ENCODE data around the gene MINK1. TPM values are rescaled to one million over a fixed set of nuclear protein-coding genes. Genes with fewer than 3 reads are reported as not detected.

The MINK1 gene
- total and polyA plus RNA-seq, 2 donors (not counting 1 experiment from before 2014, with no cell fraction given): 109 to 160 TPM

GRCh38 chr17:4881761-4882555 lies 48.8 kb downstream of the MINK1 start:
- DNase-seq (peak; percentile 78), ATAC-seq (ENCODE audit: low read depth) (peak; percentile 92)
- H3K9me3 Mint-ChIP-seq (ENCODE audit: insufficient read depth): no peaks in the 10 kb centered on the region
- no peak overlapping the region for H3K27ac Mint-ChIP-seq
- H3K27me3 Mint-ChIP-seq: no peaks in the 10 kb centered on the region
- no peak overlapping the region for H3K9ac ChIP-seq (ENCODE audit: low read length)
- peaks cover 0 to 6% of the 10 kb centered on the region in 2 donors for H3K4me1 ChIP-seq (ENCODE audit: control insufficient read depth in 2 of 2, insufficient read depth in 2 of 2, low read length in 2 of 2)
- no peak overlapping the region for H3K4me3 Mint-ChIP-seq
- H3K36me3 ChIP-seq (replicated peaks in 1 of 2; ENCODE audit: control extremely low read depth in 1 of 2, control insufficient read depth in 1 of 2, extremely low read depth in 1 of 2, insufficient read depth in 2 of 2, low read length in 1 of 2): peaks cover 0 to 53% of the 10 kb centered on the region in 2 experiments
- H3K4me2 ChIP-seq (replicated peaks; ENCODE audit: low read depth, low read length, poor library complexity, severe bottlenecking): no peak overlapping the region
- H3K27ac ChIP-seq (ENCODE audit: low read length in 2 of 2): no peak overlapping the region
- CTCF ChIA-PET: interaction anchor here (0.5 to 7.4 kb wide), 12 partner anchors 10 to 461 kb away, joined by 3 to 38 read pairs (median 4); partner anchors contain the start of genes ARRB2, MED11 and VMO1
- 100% methylated on average over 2 of the region's 9 CpGs for WGBS (ENCODE audit: insufficient coverage)
- H3K4me3 ChIP-seq (ENCODE audit: control extremely low read depth in 1 of 5, extremely low read depth in 1 of 5, insufficient read depth in 1 of 5, low read depth in 2 of 5, low read length in 4 of 5): no peak overlapping the region
- POLR2A ChIA-PET: interaction anchor here (0.6 kb wide), 1 partner anchor 270 kb away, joined by 4 read pairs; no protein-coding TSS in a partner anchor
- TF ChIP-seq EZH2 (IDR thresholded peaks at IDR 0.05; ENCODE audit: borderline replicate concordance, insufficient read depth, low read depth, low read length, poor library complexity, severe bottlenecking) (no peak), CTCF (IDR thresholded peaks at IDR 0.05) (peak; percentile 83)
- no peak overlapping the region for H2AFZ ChIP-seq (ENCODE audit: insufficient read depth, low read depth, low read length, poor library complexity, severe bottlenecking)
- peaks cover 13% of the 10 kb centered on the region for H4K20me1 ChIP-seq (ENCODE audit: control insufficient read depth, insufficient read depth, low read length, poor library complexity, severe bottlenecking)
- no peaks in the 10 kb centered on the region for H3K9me3 ChIP-seq (ENCODE audit: control extremely low read depth in 1 of 3, control insufficient read depth in 2 of 3, insufficient read depth in 1 of 3, low read length in 2 of 3)
- H3K79me2 ChIP-seq (ENCODE audit: control insufficient read depth, insufficient read depth, low read length): no peaks in the 10 kb centered on the region
- peaks cover 3% of the 10 kb centered on the region for H3K4me1 Mint-ChIP-seq
- H3K27me3 ChIP-seq (replicated peaks in 1 of 4; ENCODE audit: control extremely low read depth in 1 of 4, control insufficient read depth in 3 of 4, insufficient read depth in 4 of 4, low read length in 3 of 4): no peaks in the 10 kb centered on the region
- intact Hi-C loops (cut with micrococcal nuclease): loop anchor here (1.0 kb wide), 2 partner anchors 151 to 172 kb away; partner anchors contain the start of genes ARRB2 and MED11

DNA sequence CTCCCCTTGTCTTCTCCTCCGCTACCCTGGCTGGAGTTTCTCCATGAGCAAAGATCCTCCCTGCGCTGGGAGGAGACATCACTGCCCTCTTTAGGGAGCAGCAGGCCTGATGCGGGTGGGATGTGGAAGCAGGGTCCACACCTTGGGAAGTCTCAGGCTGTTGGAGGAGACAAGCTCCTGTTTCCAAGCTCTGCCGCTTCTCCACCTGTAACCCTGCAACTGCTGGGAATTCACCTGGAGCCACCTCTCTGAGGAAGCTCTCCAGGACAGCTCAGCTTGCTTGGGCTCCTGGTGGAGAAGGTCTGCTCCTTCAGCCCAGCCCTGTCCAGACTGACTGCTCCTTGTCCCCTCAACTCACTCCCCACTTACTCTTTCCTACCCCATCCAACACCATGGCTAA lies 51.3 kb downstream of the MINK1 start:
- Mint-ChIP-seq H3K9me3 (ENCODE audit: insufficient read depth) (no peaks in the 10 kb centered on the region), H3K27me3 (no peaks in the 10 kb centered on the region), H3K4me3 (no peak overlapping the region), H3K4me1 (peaks cover 7% of the 10 kb centered on the region), H3K27ac (no peak overlapping the region)
- no peak for ATAC-seq (ENCODE audit: low read depth)
- H3K9me3 ChIP-seq (ENCODE audit: control extremely low read depth in 1 of 3, control insufficient read depth in 2 of 3, insufficient read depth in 1 of 3, low read length in 2 of 3): no peaks in the 10 kb centered on the region
- no peak overlapping the region for H3K27ac ChIP-seq (ENCODE audit: low read length in 2 of 2)
- peaks cover 0 to 9% of the 10 kb centered on the region in 2 donors for H3K4me1 ChIP-seq (ENCODE audit: control insufficient read depth in 2 of 2, insufficient read depth in 2 of 2, low read length in 2 of 2)
- H3K36me3 ChIP-seq (replicated peaks in 1 of 2; ENCODE audit: control extremely low read depth in 1 of 2, control insufficient read depth in 1 of 2, extremely low read depth in 1 of 2, insufficient read depth in 2 of 2, low read length in 1 of 2): peaks cover 0 to 51% of the 10 kb centered on the region in 2 experiments
- ChIA-PET CTCF (interaction anchor here (0.9 to 7.4 kb wide), 4 partner anchors 13 to 175 kb away, joined by 3 to 38 read pairs (median 3); partner anchors contain the start of genes ARRB2, CHRNE and GLTPD2), POLR2A (interaction anchor here (0.7 kb wide), 1 partner anchor 259 kb away, joined by 6 read pairs; no protein-coding TSS in a partner anchor)
- peaks cover 21% of the 10 kb centered on the region for H4K20me1 ChIP-seq (ENCODE audit: control insufficient read depth, insufficient read depth, low read length, poor library complexity, severe bottlenecking)
- no peak overlapping the region for H3K9ac ChIP-seq (ENCODE audit: low read length)
- no peak for DNase-seq
- no peak overlapping the region for H3K4me2 ChIP-seq (replicated peaks; ENCODE audit: low read depth, low read length, poor library complexity, severe bottlenecking)
- WGBS (ENCODE audit: insufficient coverage): 100% methylated on average over 4 of the region's 4 CpGs
- H2AFZ ChIP-seq (ENCODE audit: insufficient read depth, low read depth, low read length, poor library complexity, severe bottlenecking): no peak overlapping the region
- no peaks in the 10 kb centered on the region for H3K79me2 ChIP-seq (ENCODE audit: control insufficient read depth, insufficient read depth, low read length)
- no peak for TF ChIP-seq EZH2 (IDR thresholded peaks at IDR 0.05; ENCODE audit: borderline replicate concordance, insufficient read depth, low read depth, low read length, poor library complexity, severe bottlenecking)
- TF ChIP-seq CTCF (IDR thresholded peaks at IDR 0.05): no peak
- no peaks in the 10 kb centered on the region for H3K27me3 ChIP-seq (replicated peaks in 1 of 4; ENCODE audit: control extremely low read depth in 1 of 4, control insufficient read depth in 3 of 4, insufficient read depth in 4 of 4, low read length in 3 of 4)
- H3K4me3 ChIP-seq (ENCODE audit: control extremely low read depth in 1 of 5, extremely low read depth in 1 of 5, insufficient read depth in 1 of 5, low read depth in 2 of 5, low read length in 4 of 5): no peak overlapping the region
- intact Hi-C loops (cut with micrococcal nuclease): no loop called here
